ENCODE measurements around the gene PARP11.

PARP11 gene

DNA sequence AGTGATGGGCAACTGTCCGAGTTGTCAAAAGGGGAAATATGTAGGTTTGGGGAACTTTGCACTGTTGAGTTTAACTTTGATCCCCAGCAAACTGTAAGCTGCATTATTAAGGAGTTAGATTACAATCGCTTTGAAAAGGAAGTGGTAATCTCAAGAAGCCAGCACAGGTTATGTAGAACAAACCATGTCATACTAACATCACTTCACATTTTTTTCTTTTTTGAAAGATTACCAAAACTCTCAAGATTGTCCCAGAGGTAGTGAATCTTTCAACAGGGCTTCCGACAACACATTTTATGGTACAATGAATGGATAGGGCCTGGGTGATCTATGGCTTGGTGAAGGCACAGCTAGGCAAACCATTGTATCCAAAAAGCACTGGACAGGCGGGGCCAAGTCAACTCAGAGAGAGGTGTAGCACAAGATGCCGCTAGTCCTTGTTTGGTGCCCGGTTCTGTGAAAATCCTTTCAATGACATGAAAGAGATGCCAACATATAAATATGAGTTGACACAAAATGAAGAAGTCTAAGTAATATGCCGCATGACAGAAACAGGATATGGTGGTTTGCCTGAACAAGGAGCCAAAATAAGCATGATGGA lies 24.3 kb upstream of the PARP11 start:
- Histone ChIP-seq H2AFZ (ENCODE audit: low read depth, low read length, severe bottlenecking) (no peak overlapping the region), H3K9me3 (ENCODE audit: insufficient read depth, low read length) (no peaks in the 10 kb centered on the region), H3K79me2 (ENCODE audit: insufficient read depth, low read length) (no peaks in the 10 kb centered on the region), H3K27ac (ENCODE audit: low read depth, low read length) (no peak overlapping the region), H3K4me2 (ENCODE audit: low read depth, low read length, poor library complexity, severe bottlenecking) (no peak overlapping the region), H3F3A (ENCODE audit: insufficient read depth) (no peaks in the 10 kb centered on the region), H3K9ac (ENCODE audit: low read length) (no peak overlapping the region), H3K4me3 (ENCODE audit: insufficient read depth, low read length, poor library complexity, severe bottlenecking) (no peak overlapping the region), H4K20me1 (ENCODE audit: low read depth, low read length) (no peaks in the 10 kb centered on the region), H3K36me3 (ENCODE audit: low read length) (no peaks in the 10 kb centered on the region), H3K9me2 (replicated peaks; ENCODE audit: insufficient read depth, low read length) (no peaks in the 10 kb centered on the region), H3K27me3 (ENCODE audit: low read length) (no peaks in the 10 kb centered on the region)
- TF ChIP-seq CTCF (IDR thresholded peaks at IDR 0.05; ENCODE audit: insufficient read depth, low read length, poor library complexity, severe bottlenecking) (no peak), EZH2phosphoT487 (conservative IDR thresholded peaks at IDR 0.05; ENCODE audit: low read length) (no peak)

DNA sequence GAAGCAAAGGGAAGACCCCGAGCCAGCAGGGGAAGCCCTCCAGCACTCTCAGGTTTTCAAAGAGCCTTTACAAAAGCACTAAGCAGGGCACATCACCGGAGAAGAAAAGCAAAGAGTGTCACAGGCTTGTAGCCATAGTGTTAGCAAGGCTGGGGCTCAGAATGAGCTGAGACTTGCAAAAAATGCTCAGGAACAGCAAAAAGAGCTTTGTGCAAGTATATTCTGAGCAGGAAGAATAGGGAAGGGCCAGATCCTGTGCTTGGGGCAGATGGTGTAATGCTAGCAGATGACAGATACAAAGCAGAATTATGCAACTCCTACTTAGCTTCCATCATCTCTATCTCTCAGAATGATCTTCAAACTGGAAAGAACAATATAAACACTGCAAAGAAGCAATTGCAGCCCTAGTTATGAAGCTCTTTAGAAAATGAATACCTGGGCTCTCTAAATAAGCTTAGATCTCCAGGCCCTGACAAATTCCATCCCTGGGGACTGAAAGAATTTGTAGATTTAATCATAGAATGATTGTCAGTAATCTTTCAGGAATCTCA lies 23.7 kb upstream of the PARP11 start:
- H3K27ac ChIP-seq (ENCODE audit: low read depth, low read length) = no peak overlapping the region
- H4K20me1 ChIP-seq (ENCODE audit: low read depth, low read length) = no peaks in the 10 kb centered on the region
- H3K79me2 ChIP-seq (ENCODE audit: insufficient read depth, low read length) = no peaks in the 10 kb centered on the region
- no peak overlapping the region for H2AFZ ChIP-seq (ENCODE audit: low read depth, low read length, severe bottlenecking)
- TF ChIP-seq EZH2phosphoT487 (conservative IDR thresholded peaks at IDR 0.05; ENCODE audit: low read length) (no peak), CTCF (IDR thresholded peaks at IDR 0.05; ENCODE audit: insufficient read depth, low read length, poor library complexity, severe bottlenecking) (no peak)
- no peak overlapping the region for H3K4me2 ChIP-seq (ENCODE audit: low read depth, low read length, poor library complexity, severe bottlenecking)
- no peak overlapping the region for H3K4me3 ChIP-seq (ENCODE audit: insufficient read depth, low read length, poor library complexity, severe bottlenecking)
- no peaks in the 10 kb centered on the region for H3K9me3 ChIP-seq (ENCODE audit: insufficient read depth, low read length)
- no peaks in the 10 kb centered on the region for H3K36me3 ChIP-seq (ENCODE audit: low read length)
- H3K9me2 ChIP-seq (replicated peaks; ENCODE audit: insufficient read depth, low read length) = no peaks in the 10 kb centered on the region
- H3K9ac ChIP-seq (ENCODE audit: low read length) = no peak overlapping the region
- H3K27me3 ChIP-seq (ENCODE audit: low read length) = no peaks in the 10 kb centered on the region
- H3F3A ChIP-seq (ENCODE audit: insufficient read depth) = no peaks in the 10 kb centered on the region

GRCh38 chr12:3896356-3896755 lies 23.2 kb upstream of the PARP11 start:
- no peak overlapping the region for H3K4me3 ChIP-seq (ENCODE audit: insufficient read depth, low read length, poor library complexity, severe bottlenecking)
- H3K27me3 ChIP-seq (ENCODE audit: low read length) = no peaks in the 10 kb centered on the region
- H3K79me2 ChIP-seq (ENCODE audit: insufficient read depth, low read length) = no peaks in the 10 kb centered on the region
- no peak overlapping the region for H3K4me2 ChIP-seq (ENCODE audit: low read depth, low read length, poor library complexity, severe bottlenecking)
- no peaks in the 10 kb centered on the region for H3K9me2 ChIP-seq (replicated peaks; ENCODE audit: insufficient read depth, low read length)
- no peak for TF ChIP-seq CTCF (IDR thresholded peaks at IDR 0.05; ENCODE audit: insufficient read depth, low read length, poor library complexity, severe bottlenecking)
- TF ChIP-seq EZH2phosphoT487 (conservative IDR thresholded peaks at IDR 0.05; ENCODE audit: low read length) = no peak
- H3F3A ChIP-seq (ENCODE audit: insufficient read depth) = no peaks in the 10 kb centered on the region
- no peak overlapping the region for H2AFZ ChIP-seq (ENCODE audit: low read depth, low read length, severe bottlenecking)
- no peaks in the 10 kb centered on the region for H4K20me1 ChIP-seq (ENCODE audit: low read depth, low read length)
- H3K9ac ChIP-seq (ENCODE audit: low read length) = no peak overlapping the region
- H3K27ac ChIP-seq (ENCODE audit: low read depth, low read length) = no peak overlapping the region
- H3K36me3 ChIP-seq (ENCODE audit: low read length) = no peaks in the 10 kb centered on the region
- H3K9me3 ChIP-seq (ENCODE audit: insufficient read depth, low read length) = no peaks in the 10 kb centered on the region
